Upper lobe of right lung (tissue), 1 donor: Measurements from ENCODE around the gene LTA4H. TPM values are rescaled to one million over a fixed set of nuclear protein-coding genes. Genes with fewer than 3 reads are reported as not detected.

ENCODE experiments used
- ATAC-seq: fragments of 200-7000 bp; cut with Tn5 transposase; one replicate; pipeline ENCODE4 v1.9.1; 2020; ENCODE audit warnings: mild to moderate bottlenecking, moderate library complexity
- DNase-seq: peaks from one replicate; pipeline ENCODE4 v3.0.0-alpha.2; 2020
- H3K27ac ChIP-seq: fragments of 200-600 bp; one replicate; pipeline ENCODE4 v1.8.0; 2022
- H3K27me3 ChIP-seq: fragments of 200-600 bp; one replicate; pipeline ENCODE4 v1.8.0; 2022; ENCODE audit warnings: mild to moderate bottlenecking
- H3K36me3 ChIP-seq: fragments of 200-600 bp; one replicate; pipeline ENCODE4 v1.8.0; 2022
- H3K4me1 ChIP-seq: fragments of 200-600 bp; one replicate; pipeline ENCODE4 v1.8.0; 2022
- H3K4me3 ChIP-seq: fragments of 200-600 bp; one replicate; pipeline ENCODE4 v1.8.0; 2022; ENCODE audit warnings: mild to moderate bottlenecking
- H3K9me3 ChIP-seq: fragments of 200-600 bp; one replicate; pipeline ENCODE4 v1.8.0; 2022
- CTCF ChIP-seq: fragments of 200-600 bp; IDR thresholded peaks from one replicate; pipeline ENCODE4 v1.8.0; 2022; ENCODE audit warnings: antibody characterized with exemption
- intact Hi-C: fragments of 100-400 bp; cut with DNase I; formaldehyde crosslinking; loops from one replicate; pipeline ENCODE4 v1.11.0; 2022
- total RNA-seq: library from RNA; stranded (reverse); fragmentation: NEBNext Ultra II Directional; extraction: Animal tissue kit (Norgen Biotek cat#: 25700); gene quantifications from one replicate; pipeline ENCODE4 v1.2.1, GENCODE V29; 2021
- donor health status: DM: no; HTN: yes; CAD: no; lungs with severe emphysema.

LTA4H gene
- total RNA-seq, 1 donor from 2014 or later: 314 TPM

GRCh38 chr12:95997911-95998510 lies 37.4 kb downstream of the LTA4H start:
- ATAC-seq (no peak), DNase-seq (no peak)
- Histone ChIP-seq H3K4me1 (peaks cover 23% of the 10 kb centered on the region), H3K27ac (no peak overlapping the region), H3K27me3 (no peaks in the 10 kb centered on the region), H3K4me3 (no peak overlapping the region), H3K9me3 (no peaks in the 10 kb centered on the region), H3K36me3 (peaks cover 34% of the 10 kb centered on the region)
- TF ChIP-seq CTCF: no peak
- intact Hi-C loops: no loop called here

GRCh38 chr12:95997276-95997675 lies 38.1 kb downstream of the LTA4H start:
- intact Hi-C loops: no loop called here
- DNase-seq: no peak
- H3K4me3 ChIP-seq: no peak overlapping the region
- peaks cover 26% of the 10 kb centered on the region for H3K36me3 ChIP-seq
- no peak for ATAC-seq
- H3K9me3 ChIP-seq: no peaks in the 10 kb centered on the region
- peaks cover 23% of the 10 kb centered on the region for H3K4me1 ChIP-seq
- TF ChIP-seq CTCF: no peak
- H3K27me3 ChIP-seq: no peaks in the 10 kb centered on the region
- H3K27ac ChIP-seq: no peak overlapping the region

- H3K27ac ChIP-seq: peak within 1 kb of the TSS; percentile 43
- no peak within 1 kb of the TSS for H3K4me3 ChIP-seq
- no peak for TF ChIP-seq CTCF
- peaks cover 15% of the 10 kb centered on the region for H3K36me3 ChIP-seq
- peak; percentile 67 for DNase-seq
- intact Hi-C loops: no loop called here
- peaks cover 23% of the 10 kb centered on the region for H3K4me1 ChIP-seq
- peak; percentile 77 for ATAC-seq
- no peaks in the 10 kb centered on the region for H3K27me3 ChIP-seq
- no peaks in the 10 kb centered on the region for H3K9me3 ChIP-seq
Measured at GRCh38 chr12:95996034-95996658, 39.2 kb downstream of the LTA4H start, which contains the start of gene HAL. Gene HAL (minus strand): TSS chr12:95996344. CDS start chr12:95995910, 434 bp downstream.

GRCh38 chr12:95995238-95996031 lies 40.0 kb downstream of the LTA4H start:
- no peaks in the 10 kb centered on the region for H3K27me3 ChIP-seq
- intact Hi-C loops: no loop called here
- DNase-seq: peak; percentile 65
- ATAC-seq: peak; percentile 60
- peaks cover 8% of the 10 kb centered on the region for H3K36me3 ChIP-seq
- TF ChIP-seq CTCF: no peak
- H3K4me1 ChIP-seq: peaks cover 23% of the 10 kb centered on the region
- H3K4me3 ChIP-seq: no peak overlapping the region
- no peak overlapping the region for H3K27ac ChIP-seq
- no peaks in the 10 kb centered on the region for H3K9me3 ChIP-seq

- intact Hi-C loops: no loop called here
- DNase-seq (no peak), ATAC-seq (no peak)
- H3K27me3 ChIP-seq: no peaks in the 10 kb centered on the region
- no peak overlapping the region for H3K4me3 ChIP-seq
- no peaks in the 10 kb centered on the region for H3K9me3 ChIP-seq
- H3K36me3 ChIP-seq: no peaks in the 10 kb centered on the region
- no peak overlapping the region for H3K27ac ChIP-seq
- peaks cover 23% of the 10 kb centered on the region for H3K4me1 ChIP-seq
- no peak for TF ChIP-seq CTCF
Measured at GRCh38 chr12:95994476-95994875, 40.9 kb downstream of the LTA4H start.
